WTC11 (cell line): ENCODE results near the gene SVIL. TPM values are rescaled to one million over a fixed set of nuclear protein-coding genes. Genes with fewer than 3 reads are reported as not detected.
"Not testable (repeated sequence)": the region's sequence is repeated elsewhere in the genome, so short reads cannot be mapped to it uniquely, and the experiment has no call there.

Source experiments
- ATAC-seq: fragments of 200-7000 bp; cut with Tn5 transposase; 2 replicates; pipeline ENCODE4 v1.10.0; 2021; ENCODE audit warnings: mild to moderate bottlenecking, moderate library complexity
- CTCF ChIA-PET: fragments of 300-600 bp; sonication (Branson Sonifier 250); formaldehyde crosslinking; loops from one replicate; lab custom pipeline; 2021; ENCODE audit warnings: antibody characterized with exemption; lab: Charles Lee
- POLR2A ChIA-PET: fragments of 350-600 bp; sonication (Branson Sonifier 250); formaldehyde crosslinking; loops from one replicate; lab custom pipeline; 2021; ENCODE audit warnings: antibody characterized with exemption; lab: Charles Lee
- DNase-seq: peaks from one replicate; pipeline ENCODE4 v3.0.0; 2021; ENCODE audit warnings: low spot score
- H3K27ac Mint-ChIP-seq: 2 replicates; pipeline ENCODE4 v1.8.0; 2021; ENCODE audit warnings: mixed read lengths
- H3K27me3 Mint-ChIP-seq: 2 replicates; pipeline ENCODE4 v1.8.0; 2021; ENCODE audit warnings: low read depth, mild to moderate bottlenecking, moderate library complexity, mixed read lengths
- H3K36me3 Mint-ChIP-seq: 2 replicates; pipeline ENCODE4 v1.8.0; 2021; ENCODE audit warnings: mixed read lengths
- H3K4me1 Mint-ChIP-seq: 2 replicates; pipeline ENCODE4 v1.8.0; 2022; ENCODE audit warnings: mixed read lengths
- H3K4me3 Mint-ChIP-seq: 2 replicates; pipeline ENCODE4 v1.8.0; 2021; ENCODE audit warnings: mild to moderate bottlenecking, moderate library complexity, mixed read lengths
- H3K9me3 Mint-ChIP-seq: 2 replicates; pipeline ENCODE4 v1.8.0; 2021; ENCODE audit warnings: mixed read lengths
- E2F4 ChIP-seq: sonication (generic); formaldehyde crosslinking; IDR thresholded peaks from 2 replicates; pipeline ENCODE4 v1.8.1; 2022; ENCODE audit warnings: low read depth, mild to moderate bottlenecking, moderate library complexity, missing genetic modification reagents, borderline replicate concordance
- E2F5 ChIP-seq: sonication (generic); formaldehyde crosslinking; IDR thresholded peaks from 2 replicates; pipeline ENCODE4 v1.8.1; 2022; ENCODE audit warnings: mild to moderate bottlenecking, moderate library complexity, missing genetic modification reagents
- GABPB1 ChIP-seq: sonication (generic); formaldehyde crosslinking; IDR thresholded peaks from 2 replicates; pipeline ENCODE4 v1.8.1; 2023; ENCODE audit warnings: mild to moderate bottlenecking, missing genetic modification reagents
- GTF2I ChIP-seq: fragments of 250-450 bp; sonication (Bioruptor Pico); conservative IDR thresholded peaks from 2 replicates; pipeline ENCODE4 v1.4.0; 2021; ENCODE audit warnings: mild to moderate bottlenecking
- MAX ChIP-seq: sonication (generic); formaldehyde crosslinking; IDR thresholded peaks from 2 replicates; pipeline ENCODE4 v1.8.0; 2022; ENCODE audit warnings: mild to moderate bottlenecking, missing genetic modification reagents
- RELA ChIP-seq: sonication (generic); formaldehyde crosslinking; IDR thresholded peaks from 2 replicates; pipeline ENCODE4 v1.8.1; 2022; ENCODE audit warnings: missing genetic modification reagents, mild to moderate bottlenecking, borderline replicate concordance
- ZNF232 ChIP-seq: sonication (generic); formaldehyde crosslinking; IDR thresholded peaks from 2 replicates; pipeline ENCODE4 v1.8.0; 2022; ENCODE audit warnings: mild to moderate bottlenecking, missing genetic modification reagents
- total RNA-seq: library from RNA; stranded (reverse); gene quantifications from 3 replicates; pipeline ENCODE4 v1.2.3, GENCODE V29; 2021
- TF ChIP-seq, protein P1 (sequence below): sonication (generic); formaldehyde crosslinking; IDR thresholded peaks from 2 replicates; pipeline ENCODE4 v1.8.1; 2022; ENCODE audit warnings: mild to moderate bottlenecking, missing genetic modification reagents, moderate library complexity, borderline replicate concordance

SVIL gene
- total RNA-seq, 1 experiment from 2014 or later, result 27.1 TPM

GRCh38 chr10:29590915-29591650 lies 43.7 kb downstream of the SVIL start:
- ChIA-PET POLR2A (no interaction called here), CTCF (interaction anchor here (0.7 to 3.3 kb wide), 7 partner anchors 35 to 162 kb away, joined by 3 to 18 read pairs (median 3); no protein-coding TSS in a partner anchor)
- Mint-ChIP-seq H3K27me3 (no peaks in the 10 kb centered on the region), H3K27ac (peak overlapping the region; percentile 97; the same call in 1 of the 2 replicates), H3K9me3 (peaks cover 9% of the 10 kb centered on the region), H3K36me3 (peaks cover 8% of the 10 kb centered on the region; the same call in 1 of the 2 replicates), H3K4me1 (peaks cover 54% of the 10 kb centered on the region), H3K4me3 (no peak overlapping the region; the same call in 1 of the 2 replicates)
- DNase-seq, result no peak
- ATAC-seq, result no peak
- TF ChIP-seq RELA (CRISPR knock-in tag), result no peak
- TF ChIP-seq GABPB1 (CRISPR knock-in tag), result no peak
- TF ChIP-seq GTF2I, result no peak
- no peak for TF ChIP-seq MAX

DNA sequence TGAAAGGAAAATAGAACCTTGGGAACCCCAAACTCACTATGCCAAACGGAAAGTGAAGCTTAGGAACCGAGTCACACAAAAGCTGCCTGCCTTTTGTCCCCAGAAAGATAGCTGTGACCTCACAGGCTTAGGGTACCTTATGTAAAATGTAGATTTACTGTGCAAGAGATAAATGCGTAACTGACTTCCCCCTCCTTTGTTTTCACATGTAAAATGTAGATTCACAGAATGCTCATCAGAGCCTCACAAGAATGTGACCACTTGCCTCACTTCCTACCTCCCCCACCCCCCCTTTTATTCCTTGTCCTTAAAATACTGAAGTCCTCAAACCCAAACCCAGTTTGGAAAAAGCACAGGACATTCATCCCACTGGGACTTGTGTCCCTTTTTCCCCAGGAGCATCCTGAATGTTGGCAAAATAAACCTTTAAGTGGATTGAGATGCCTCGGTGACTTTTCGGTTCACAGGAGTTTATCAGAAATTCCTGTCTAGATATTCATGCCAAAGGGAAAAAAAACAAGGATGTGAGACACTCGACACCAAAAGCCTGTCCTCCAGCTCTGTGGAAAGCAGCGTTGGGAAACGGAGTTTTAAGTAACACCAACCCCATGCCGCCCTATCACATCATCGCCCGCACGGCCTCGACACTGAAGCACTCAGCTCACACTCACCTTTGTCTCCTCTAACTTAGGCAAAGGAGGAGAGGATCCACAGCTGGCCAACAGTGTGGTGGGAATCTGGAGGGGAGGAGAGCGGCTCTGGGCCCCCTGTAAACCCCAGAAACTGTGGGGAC lies 45.9 kb downstream of the SVIL start:
- ATAC-seq, result peak; percentile 8; the same call in 1 of the 2 replicates
- Mint-ChIP-seq H3K4me1 (peaks cover 67% of the 10 kb centered on the region), H3K27ac (peak overlapping the region; percentile 84), H3K9me3 (peaks cover 12% of the 10 kb centered on the region), H3K27me3 (peaks cover 3% of the 10 kb centered on the region; the same call in 1 of the 2 replicates), H3K36me3 (peaks cover 11% of the 10 kb centered on the region; the same call in 1 of the 2 replicates), H3K4me3 (peak overlapping the region; percentile 35)
- TF ChIP-seq E2F5 (CRISPR knock-in tag) (no peak), E2F4 (CRISPR knock-in tag) (no peak), ZNF232 (CRISPR knock-in tag) (peak; percentile 79; the same call in 1 of the 2 replicates)
- TF ChIP-seq, protein P1, sequence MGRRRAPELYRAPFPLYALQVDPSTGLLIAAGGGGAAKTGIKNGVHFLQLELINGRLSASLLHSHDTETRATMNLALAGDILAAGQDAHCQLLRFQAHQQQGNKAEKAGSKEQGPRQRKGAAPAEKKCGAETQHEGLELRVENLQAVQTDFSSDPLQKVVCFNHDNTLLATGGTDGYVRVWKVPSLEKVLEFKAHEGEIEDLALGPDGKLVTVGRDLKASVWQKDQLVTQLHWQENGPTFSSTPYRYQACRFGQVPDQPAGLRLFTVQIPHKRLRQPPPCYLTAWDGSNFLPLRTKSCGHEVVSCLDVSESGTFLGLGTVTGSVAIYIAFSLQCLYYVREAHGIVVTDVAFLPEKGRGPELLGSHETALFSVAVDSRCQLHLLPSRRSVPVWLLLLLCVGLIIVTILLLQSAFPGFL (CRISPR knock-in tag), result no peak
- ChIA-PET CTCF (interaction anchor here (1.0 to 3.3 kb wide), 9 partner anchors 21 to 146 kb away, joined by 3 to 18 read pairs (median 3); no protein-coding TSS in a partner anchor), POLR2A (no interaction called here)
- DNase-seq, result no peak

DNA sequence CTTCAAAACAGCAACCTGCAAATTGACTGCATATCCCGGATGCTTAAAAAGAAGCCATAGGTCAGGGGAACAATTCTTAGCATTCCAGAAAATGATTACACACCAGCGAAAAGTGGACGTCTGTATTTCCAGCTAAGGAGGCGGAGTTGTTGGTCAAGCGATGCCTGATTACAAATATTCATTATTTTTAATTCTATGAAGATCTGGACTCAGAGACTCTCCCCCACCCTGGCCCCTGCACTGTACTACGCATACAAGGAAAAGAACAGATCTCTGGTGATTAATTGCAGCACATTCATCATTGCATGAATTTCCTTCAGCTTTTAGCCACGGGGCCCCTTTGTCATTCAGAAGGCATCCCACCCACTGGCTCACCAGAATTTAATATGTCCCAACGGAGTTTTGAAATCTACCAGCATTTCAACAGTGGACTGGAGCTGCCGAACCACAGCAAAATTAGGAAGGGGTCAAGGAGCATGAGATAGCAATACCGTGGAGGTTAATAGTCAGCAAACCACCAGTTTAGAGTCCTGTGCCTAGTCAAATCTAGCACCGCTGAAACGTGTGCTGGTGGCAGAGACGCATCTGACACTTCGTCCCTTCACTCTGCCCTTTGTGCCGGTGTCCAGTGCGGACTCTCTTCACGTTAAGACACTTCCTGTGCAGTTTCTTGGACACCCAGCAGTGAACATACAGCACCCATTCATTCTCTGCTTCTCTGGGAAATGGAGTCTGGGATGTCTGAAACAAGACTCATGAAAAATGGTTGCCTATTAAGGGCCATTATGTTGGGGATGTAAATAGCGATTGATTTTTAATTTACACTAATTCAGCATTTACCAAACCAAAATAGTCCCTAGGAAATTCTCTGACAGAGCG lies 46.8 kb downstream of the SVIL start:
- DNase-seq, H3K27me3 Mint-ChIP-seq, POLR2A ChIA-PET, ATAC-seq: not testable (repeated sequence)
- CTCF ChIA-PET, result interaction anchor here (1.4 to 2.6 kb wide), 3 partner anchors 53 to 92 kb away, joined by 4 to 18 read pairs (median 10); no protein-coding TSS in a partner anchor
- H3K4me3 Mint-ChIP-seq, result peak overlapping the region; percentile 51
- H3K36me3 Mint-ChIP-seq, result peaks cover 11% of the 10 kb centered on the region; the same call in 1 of the 2 replicates
- H3K9me3 Mint-ChIP-seq, result peaks cover 12% of the 10 kb centered on the region
- H3K4me1 Mint-ChIP-seq, result peaks cover 66% of the 10 kb centered on the region
- peak overlapping the region; percentile 90 for H3K27ac Mint-ChIP-seq

DNA sequence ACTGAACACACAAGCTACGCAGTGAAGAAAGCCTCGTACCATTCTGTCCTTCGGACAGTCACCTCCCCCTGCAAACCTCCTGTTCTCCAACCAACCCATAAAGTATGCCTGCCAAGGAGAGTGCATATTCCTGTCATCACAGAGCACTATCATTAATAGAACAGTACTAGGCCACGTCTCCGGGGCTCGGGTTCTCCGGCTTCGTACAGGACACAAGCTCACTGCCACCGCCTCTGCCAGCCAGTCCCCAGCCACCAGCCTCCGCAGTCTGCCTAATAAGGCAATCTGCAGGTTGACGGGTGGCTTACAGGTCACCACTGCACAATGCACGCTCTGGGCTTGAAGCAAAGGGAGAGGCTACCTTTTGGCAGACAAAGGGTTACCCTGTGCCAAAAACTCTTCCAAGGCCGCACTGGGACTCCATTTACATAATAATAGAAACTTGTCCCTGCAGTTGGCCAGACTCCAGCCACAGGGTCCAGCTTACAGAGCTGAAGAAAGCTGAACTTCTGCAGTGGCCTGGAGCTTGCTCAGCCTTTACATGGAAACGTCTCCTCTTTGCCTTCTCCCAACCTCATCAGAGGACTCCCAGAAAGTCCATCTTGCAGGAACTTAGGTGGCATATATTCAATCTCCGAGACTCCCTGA lies 47.5 kb downstream of the SVIL start:
- CTCF ChIA-PET, H3K27me3 Mint-ChIP-seq, POLR2A ChIA-PET, DNase-seq: not testable (repeated sequence)
- peaks cover 11% of the 10 kb centered on the region; the same call in 1 of the 2 replicates for H3K36me3 Mint-ChIP-seq
- peak overlapping the region; percentile 51 for H3K4me3 Mint-ChIP-seq
- peaks cover 63% of the 10 kb centered on the region for H3K4me1 Mint-ChIP-seq
- H3K9me3 Mint-ChIP-seq, result peaks cover 12% of the 10 kb centered on the region
- ATAC-seq, result peak; percentile 42
- H3K27ac Mint-ChIP-seq, result peak overlapping the region; percentile 90
